CD14-positive monocyte (primary cell): ENCODE measurements around the gene MRPS16. TPM values are rescaled to one million over a fixed set of nuclear protein-coding genes. Genes with fewer than 3 reads are reported as not detected.

Source experiments
- DNase-seq, 3 donors: peaks; one replicate each; pipeline ENCODE4 v3.0.0-alpha.2; 2011 to 2022
- H2AFZ ChIP-seq: 2 replicates; pipeline ENCODE4 v1.6.0; 2012; ENCODE audit warnings: mild to moderate bottlenecking, low read depth, low read length, inconsistent platforms; ENCODE audit not compliant: insufficient read depth, poor library complexity, severe bottlenecking
- H3K27ac ChIP-seq, 2 donors: 1 replicate in 1 of 2; 2 replicates in 1 of 2; pipeline ENCODE4 v1.5.1; 2012 to 2013; ENCODE audit warnings: low read length in 2 of 2, control low read depth in 1 of 2, inconsistent platforms in 1 of 2, low read depth in 1 of 2, mild to moderate bottlenecking in 1 of 2
- H3K27me3 ChIP-seq, 2 donors: one replicate each; pipeline versions ENCODE4 v1.6.0 to v1.6.1; 2011 to 2013; ENCODE audit warnings: low read length in 2 of 2; ENCODE audit not compliant: control insufficient read depth in 2 of 2, insufficient read depth in 2 of 2
- H3K36me3 ChIP-seq, 2 donors: replicated peaks in 1 of 2; 1 replicate in 1 of 2; 2 replicates in 1 of 2; pipeline versions ENCODE4 v1.5.1 to v1.6.1; 2012 to 2013; ENCODE audit warnings: low read length in 2 of 2, control low read depth in 1 of 2, inconsistent platforms in 1 of 2, mild to moderate bottlenecking in 1 of 2; ENCODE audit not compliant: insufficient read depth in 2 of 2, control insufficient read depth in 1 of 2
- H3K4me1 ChIP-seq, 2 donors: 1 replicate in 1 of 2; 2 replicates in 1 of 2; pipeline versions ENCODE4 v1.5.1 to v1.6.1; 2012 to 2013; ENCODE audit warnings: low read length in 2 of 2, control low read depth in 1 of 2, inconsistent platforms in 1 of 2, mild to moderate bottlenecking in 1 of 2, moderate library complexity in 1 of 2; ENCODE audit not compliant: insufficient read depth in 2 of 2, control insufficient read depth in 1 of 2
- H3K4me2 ChIP-seq: replicated peaks from 2 replicates; pipeline ENCODE3; 2012; ENCODE audit warnings: low read length, moderate library complexity, mild to moderate bottlenecking; ENCODE audit not compliant: poor library complexity, severe bottlenecking; ENCODE audit errors: extremely low read depth
- H3K4me3 ChIP-seq, 3 experiments: fragments of 200-600 bp in 1 of 3; sonication (generic) in 1 of 3; replicated peaks in 1 of 3; 1 replicate in 2 of 3; 2 replicates in 1 of 3; pipeline ENCODE4 v1.5.1; 2011 to 2013; ENCODE audit warnings: low read length in 3 of 3, mild to moderate bottlenecking in 3 of 3, control low read depth in 2 of 3, low read depth in 2 of 3, inconsistent platforms in 1 of 3, moderate library complexity in 1 of 3
- H3K79me2 ChIP-seq: 2 replicates; pipeline ENCODE4 v1.6.0; 2012; ENCODE audit warnings: mild to moderate bottlenecking, control low read depth, inconsistent platforms, low read length, moderate library complexity; ENCODE audit not compliant: insufficient read depth
- H3K9ac ChIP-seq: 2 replicates; pipeline ENCODE4 v1.6.0; 2017; ENCODE audit warnings: low read length, mild to moderate bottlenecking; ENCODE audit not compliant: insufficient read depth, poor library complexity, severe bottlenecking
- H3K9me3 ChIP-seq, 2 donors: replicated peaks in 1 of 2; 1 replicate in 1 of 2; 2 replicates in 1 of 2; pipeline versions ENCODE4 v1.5.1 to v1.6.1; 2012 to 2013; ENCODE audit warnings: low read length in 2 of 2, control low read depth in 1 of 2; ENCODE audit not compliant: control insufficient read depth in 1 of 2, insufficient read depth in 1 of 2
- H4K20me1 ChIP-seq: 2 replicates; pipeline ENCODE4 v1.6.0; 2012; ENCODE audit warnings: mild to moderate bottlenecking, low read length, control low read depth, moderate library complexity; ENCODE audit not compliant: insufficient read depth
- H3K27ac Mint-ChIP-seq, 7 donors: one replicate each; pipeline ENCODE4 v1.8.0; 2020; ENCODE audit warnings: mild to moderate bottlenecking in 7 of 7, mixed read lengths in 7 of 7, moderate library complexity in 6 of 7, inconsistent platforms in 2 of 7
- H3K27me3 Mint-ChIP-seq, 3 donors: one replicate each; pipeline ENCODE4 v1.8.0; 2021 to 2022; ENCODE audit warnings: low read depth in 3 of 3, mild to moderate bottlenecking in 3 of 3, mixed read lengths in 3 of 3, moderate library complexity in 3 of 3, inconsistent platforms in 1 of 3
- H3K36me3 Mint-ChIP-seq, 2 donors: one replicate each; pipeline ENCODE4 v1.8.0; 2020; ENCODE audit warnings: mixed read lengths in 2 of 2, inconsistent platforms in 1 of 2, mild to moderate bottlenecking in 1 of 2
- H3K4me1 Mint-ChIP-seq: one replicate; pipeline ENCODE4 v1.8.0; 2020; ENCODE audit warnings: mild to moderate bottlenecking, mixed read lengths
- H3K4me3 Mint-ChIP-seq, 2 donors: one replicate each; pipeline ENCODE4 v1.8.0; 2020; ENCODE audit warnings: mild to moderate bottlenecking in 2 of 2, mixed read lengths in 2 of 2, moderate library complexity in 1 of 2
- H3K9me3 Mint-ChIP-seq, 7 donors: one replicate each; pipeline ENCODE4 v1.8.0; 2020 to 2022; ENCODE audit warnings: mixed read lengths in 7 of 7, mild to moderate bottlenecking in 6 of 7, moderate library complexity in 6 of 7, inconsistent platforms in 2 of 7
- CTCF ChIP-seq: fragments of 200-600 bp; IDR thresholded peaks from one replicate; pipeline ENCODE4 v1.8.0; 2022; ENCODE audit warnings: antibody characterized with exemption, mild to moderate bottlenecking
- WGBS: methylation state at CpG from one replicate; pipeline ENCODE4 v1.1.5; 2013; ENCODE audit warnings: missing lambda C conversion rate; ENCODE audit not compliant: insufficient coverage; 5-methylcytosine and 5-hydroxymethylcytosine counted together
- intact Hi-C, 2 donors: fragments of 100-400 bp; cut with micrococcal nuclease; formaldehyde crosslinking; loops; one replicate each; pipeline versions ENCODE4 v1.15.0 to v1.15.1; 2023
- polyA plus RNA-seq, 3 donors: library from polyadenylated mRNA; depleted of rRNA in 1 of 3; unstranded in 2 of 3; stranded (reverse) in 1 of 3; fragments of 300-500 nt in 2 of 3; fragments of >200 nt in 1 of 3; fragmentation: Illumina TruSeq in 2 of 3; gene quantifications; 1 replicate in 2 of 3; 2 replicates in 1 of 3; pipeline ENCODE4 v1.2.3, GENCODE V29; 2012 to 2021

The MRPS16 gene
- polyA plus RNA-seq, 3 donors = 20.9 to 102 (median 78.6) TPM

GRCh38 chr10:73238990-73239566, 13.4 kb downstream of the MRPS16 start:
- H3K36me3 Mint-ChIP-seq = peaks cover 50 to 73% of the 10 kb centered on the region in 2 donors
- DNase-seq = no peak
- Histone ChIP-seq H3K4me1 (peaks cover 5 to 9% of the 10 kb centered on the region in 2 donors), H4K20me1 (no peaks in the 10 kb centered on the region), H3K9me3 (no peaks in the 10 kb centered on the region), H3K79me2 (peaks cover 13% of the 10 kb centered on the region), H3K4me3 (no peak overlapping the region), H3K36me3 (peaks cover 45 to 95% of the 10 kb centered on the region in 2 donors), H3K27ac (no peak overlapping the region), H2AFZ (no peak overlapping the region), H3K4me2 (no peak overlapping the region), H3K9ac (no peak overlapping the region), H3K27me3 (no peaks in the 10 kb centered on the region)
- no peak for TF ChIP-seq CTCF
- intact Hi-C loops = no loop called here
- H3K9me3 Mint-ChIP-seq = no peaks in the 10 kb centered on the region
- H3K4me1 Mint-ChIP-seq = peaks cover 7% of the 10 kb centered on the region
- no peak overlapping the region for H3K4me3 Mint-ChIP-seq
- H3K27me3 Mint-ChIP-seq = no peaks in the 10 kb centered on the region
- H3K27ac Mint-ChIP-seq = no peak overlapping the region
- WGBS = no CpG with 5 or more reads among the region's 5 CpGs

GRCh38 chr10:73234695-73235094, 17.7 kb downstream of the MRPS16 start:
- H3K4me3 ChIP-seq = no peak overlapping the region
- intact Hi-C loops = no loop called here
- H3K27ac Mint-ChIP-seq = no peak overlapping the region
- DNase-seq = no peak
- peaks cover 35 to 84% of the 10 kb centered on the region in 2 donors for H3K36me3 ChIP-seq
- no peak overlapping the region for H3K9ac ChIP-seq
- H3K27me3 Mint-ChIP-seq = no peaks in the 10 kb centered on the region
- H3K79me2 ChIP-seq = no peaks in the 10 kb centered on the region
- H3K27ac ChIP-seq = no peak overlapping the region
- H3K4me1 Mint-ChIP-seq = peaks cover 11% of the 10 kb centered on the region
- H2AFZ ChIP-seq = no peak overlapping the region
- peaks cover 8% of the 10 kb centered on the region in 2 donors for H3K4me1 ChIP-seq
- WGBS = no CpG with 5 or more reads among the region's 7 CpGs
- no peaks in the 10 kb centered on the region for H3K9me3 ChIP-seq
- no peak overlapping the region for H3K4me2 ChIP-seq
- no peaks in the 10 kb centered on the region for H4K20me1 ChIP-seq
- H3K4me3 Mint-ChIP-seq = no peak overlapping the region
- no peaks in the 10 kb centered on the region for H3K9me3 Mint-ChIP-seq
- H3K36me3 Mint-ChIP-seq = peaks cover 38 to 67% of the 10 kb centered on the region in 2 donors
- TF ChIP-seq CTCF = no peak
- H3K27me3 ChIP-seq = no peaks in the 10 kb centered on the region
